ENCODE measurements around the gene ZCCHC7.

DNA sequence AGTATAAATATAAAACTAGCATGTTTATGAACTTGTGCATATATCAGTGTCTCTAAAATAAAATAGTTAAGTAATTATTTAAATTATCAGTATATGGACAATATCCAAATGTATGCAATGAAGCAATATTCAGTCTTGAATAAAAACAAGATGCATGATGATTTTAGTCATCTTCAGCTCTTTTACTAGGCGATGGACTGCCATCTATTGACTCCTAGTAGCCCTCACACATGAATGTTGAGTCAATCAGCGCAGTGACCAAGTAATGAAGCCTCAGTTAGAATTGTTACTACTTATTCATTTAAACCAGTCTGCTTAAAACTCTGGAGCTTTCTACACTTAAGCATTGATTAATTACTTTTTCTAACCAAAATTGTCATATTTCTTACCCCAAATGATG is 209.2 kb downstream of the ZCCHC7 start:
- TF ChIP-seq, protein P1, sequence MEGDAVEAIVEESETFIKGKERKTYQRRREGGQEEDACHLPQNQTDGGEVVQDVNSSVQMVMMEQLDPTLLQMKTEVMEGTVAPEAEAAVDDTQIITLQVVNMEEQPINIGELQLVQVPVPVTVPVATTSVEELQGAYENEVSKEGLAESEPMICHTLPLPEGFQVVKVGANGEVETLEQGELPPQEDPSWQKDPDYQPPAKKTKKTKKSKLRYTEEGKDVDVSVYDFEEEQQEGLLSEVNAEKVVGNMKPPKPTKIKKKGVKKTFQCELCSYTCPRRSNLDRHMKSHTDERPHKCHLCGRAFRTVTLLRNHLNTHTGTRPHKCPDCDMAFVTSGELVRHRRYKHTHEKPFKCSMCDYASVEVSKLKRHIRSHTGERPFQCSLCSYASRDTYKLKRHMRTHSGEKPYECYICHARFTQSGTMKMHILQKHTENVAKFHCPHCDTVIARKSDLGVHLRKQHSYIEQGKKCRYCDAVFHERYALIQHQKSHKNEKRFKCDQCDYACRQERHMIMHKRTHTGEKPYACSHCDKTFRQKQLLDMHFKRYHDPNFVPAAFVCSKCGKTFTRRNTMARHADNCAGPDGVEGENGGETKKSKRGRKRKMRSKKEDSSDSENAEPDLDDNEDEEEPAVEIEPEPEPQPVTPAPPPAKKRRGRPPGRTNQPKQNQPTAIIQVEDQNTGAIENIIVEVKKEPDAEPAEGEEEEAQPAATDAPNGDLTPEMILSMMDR (IDR thresholded peaks at IDR 0.05), result peak in 1 of 3 experiments; percentile 12
- TF ChIP-seq EP300 (IDR thresholded peaks at IDR 0.05), result no peak
